ENCODE results near the gene BEX1. TPM values are rescaled to one million over a fixed set of nuclear protein-coding genes. Genes with fewer than 3 reads are reported as not detected.

The BEX1 gene
- total and polyA plus RNA-seq, 4 donors, result 96.5 to 464 (median 261) TPM

DNA sequence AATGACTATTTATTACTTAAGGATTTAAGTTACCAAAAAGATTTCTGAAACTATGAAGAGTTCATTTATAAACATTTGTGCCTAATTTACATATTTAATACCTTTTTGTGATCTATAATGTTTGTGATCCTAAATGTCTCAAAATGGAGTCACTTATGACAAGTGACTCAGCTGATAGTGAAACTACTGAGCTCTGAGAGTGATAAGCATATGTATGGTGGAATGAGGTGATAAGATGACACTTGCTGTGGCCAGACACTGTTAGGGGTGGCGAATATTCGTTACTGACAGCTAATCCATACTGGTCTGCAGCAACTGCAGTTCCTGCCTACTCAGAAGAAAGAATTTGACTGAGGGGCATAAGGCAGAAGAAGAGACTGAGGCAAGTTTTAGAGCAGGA is 34.5 kb upstream of the BEX1 start:
- Histone ChIP-seq H3K36me3 (ENCODE audit: control insufficient read depth, insufficient read depth, low read length) (no peaks in the 10 kb centered on the region), H3K27me3 (ENCODE audit: control insufficient read depth, insufficient read depth, low read length) (no peaks in the 10 kb centered on the region), H3K9me3 (ENCODE audit: control insufficient read depth, insufficient read depth, low read length) (no peaks in the 10 kb centered on the region), H3K4me3 (ENCODE audit: low read depth, low read length) (no peak overlapping the region), H3K27ac (ENCODE audit: low read depth, low read length) (no peak overlapping the region), H3K4me1 (ENCODE audit: control insufficient read depth, insufficient read depth, low read length) (peaks cover 3% of the 10 kb centered on the region)
- WGBS (ENCODE audit: insufficient coverage), result 78% methylated on average over 2 of the region's 2 CpGs
- DNase-seq (ENCODE audit: low read depth in 4 of 6, low spot score in 6 of 6), result no peak

DNA sequence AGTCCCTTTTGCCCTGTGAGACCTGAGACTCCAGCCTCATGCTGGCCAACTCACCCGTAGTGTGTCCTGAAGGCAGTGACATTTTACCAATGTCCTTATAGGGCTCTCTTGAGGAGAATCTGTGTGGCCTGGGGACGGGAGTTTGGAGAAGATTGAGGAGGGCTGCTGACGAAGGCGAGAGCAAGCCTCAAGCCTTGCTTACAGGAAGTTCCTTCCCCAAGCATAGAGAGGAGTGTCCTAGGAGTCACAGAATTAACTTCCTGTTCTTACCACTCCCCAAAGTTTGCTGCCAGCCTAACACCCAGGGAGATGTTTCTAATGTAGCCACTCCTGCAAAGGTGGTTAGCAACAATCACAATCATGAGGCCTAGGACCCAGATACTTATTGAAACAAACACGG is 29.0 kb upstream of the BEX1 start, which contains the start of gene NXF3:
TSS of gene NXF3 (minus strand) at position 202 of the 400 bp plus-strand sequence. CDS start at position 82, 120 bp downstream.
- peaks cover 6% of the 10 kb centered on the region for H3K27me3 ChIP-seq (ENCODE audit: control insufficient read depth, insufficient read depth, low read length)
- DNase-seq (ENCODE audit: low read depth in 4 of 6, low spot score in 6 of 6), result no peak
- WGBS (ENCODE audit: insufficient coverage), result 71% methylated on average over 1 of the region's 5 CpGs
- H3K36me3 ChIP-seq (ENCODE audit: control insufficient read depth, insufficient read depth, low read length), result no peaks in the 10 kb centered on the region
- no peak within 1 kb of the TSS for H3K4me3 ChIP-seq (ENCODE audit: low read depth, low read length)
- H3K27ac ChIP-seq (ENCODE audit: low read depth, low read length), result no peak within 1 kb of the TSS
- no peaks in the 10 kb centered on the region for H3K9me3 ChIP-seq (ENCODE audit: control insufficient read depth, insufficient read depth, low read length)
- H3K4me1 ChIP-seq (ENCODE audit: control insufficient read depth, insufficient read depth, low read length), result no peaks in the 10 kb centered on the region

DNA sequence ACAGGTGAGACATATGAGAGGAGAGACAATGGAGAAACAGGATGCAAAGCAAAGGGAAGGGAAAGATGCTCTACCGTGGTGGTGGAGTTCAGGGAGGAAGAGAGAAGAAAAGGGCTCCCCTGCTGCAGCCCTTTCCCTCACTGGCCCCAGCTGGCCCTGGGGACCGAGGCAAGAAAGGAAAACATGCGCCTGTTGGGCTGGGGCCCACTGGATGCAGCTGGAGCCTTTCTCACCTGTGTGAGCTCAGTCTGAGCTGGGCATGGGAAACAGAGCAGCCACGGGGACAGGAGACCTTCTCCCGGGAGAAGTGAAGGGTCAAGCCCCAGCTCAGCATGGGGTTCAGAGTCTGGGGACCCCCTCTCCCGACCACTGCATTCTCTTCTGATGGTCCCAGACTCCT is 17.1 kb upstream of the BEX1 start:
- Histone ChIP-seq H3K27me3 (ENCODE audit: control insufficient read depth, insufficient read depth, low read length) (peaks cover 4% of the 10 kb centered on the region), H3K36me3 (ENCODE audit: control insufficient read depth, insufficient read depth, low read length) (no peaks in the 10 kb centered on the region), H3K4me3 (ENCODE audit: low read depth, low read length) (no peak overlapping the region), H3K4me1 (ENCODE audit: control insufficient read depth, insufficient read depth, low read length) (no peaks in the 10 kb centered on the region), H3K9me3 (ENCODE audit: control insufficient read depth, insufficient read depth, low read length) (no peaks in the 10 kb centered on the region), H3K27ac (ENCODE audit: low read depth, low read length) (no peak overlapping the region)
- WGBS (ENCODE audit: insufficient coverage), result 79% methylated on average over 6 of the region's 6 CpGs
- DNase-seq (ENCODE audit: low read depth in 4 of 6, low spot score in 6 of 6), result no peak

DNA sequence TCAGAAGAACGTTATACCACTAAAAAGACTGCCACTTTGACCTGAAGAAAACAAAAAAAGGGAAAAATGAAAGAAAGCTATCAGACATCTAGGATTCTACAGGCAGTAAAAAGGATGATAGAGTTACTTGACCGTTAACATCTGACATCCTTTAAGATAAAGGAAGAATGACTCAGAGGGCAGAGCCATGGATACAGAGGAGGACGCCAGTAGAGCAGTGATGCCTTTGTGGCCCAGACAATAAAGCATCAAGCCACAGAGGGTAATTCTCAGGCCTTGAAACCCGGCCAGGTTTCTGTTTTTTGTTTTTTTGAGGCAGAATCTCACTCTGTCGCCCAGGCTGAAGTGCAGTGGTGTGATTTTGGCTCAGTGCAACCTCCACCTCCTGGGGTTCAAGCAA is 9.5 kb upstream of the BEX1 start:
- Histone ChIP-seq H3K36me3 (ENCODE audit: control insufficient read depth, insufficient read depth, low read length) (no peaks in the 10 kb centered on the region), H3K4me3 (ENCODE audit: low read depth, low read length) (no peak overlapping the region), H3K27me3 (ENCODE audit: control insufficient read depth, insufficient read depth, low read length) (peaks cover 3% of the 10 kb centered on the region), H3K4me1 (ENCODE audit: control insufficient read depth, insufficient read depth, low read length) (no peaks in the 10 kb centered on the region), H3K27ac (ENCODE audit: low read depth, low read length) (no peak overlapping the region), H3K9me3 (ENCODE audit: control insufficient read depth, insufficient read depth, low read length) (no peaks in the 10 kb centered on the region)
- 36% methylated on average over 2 of the region's 5 CpGs for WGBS (ENCODE audit: insufficient coverage)
- no peak for DNase-seq (ENCODE audit: low read depth in 4 of 6, low spot score in 6 of 6)

GRCh38 chrX:103066606-103067005 is 2.6 kb upstream of the BEX1 start:
- no peak for DNase-seq (ENCODE audit: low read depth in 4 of 6, low spot score in 6 of 6)
- peaks cover 3% of the 10 kb centered on the region for H3K27me3 ChIP-seq (ENCODE audit: control insufficient read depth, insufficient read depth, low read length)
- H3K4me1 ChIP-seq (ENCODE audit: control insufficient read depth, insufficient read depth, low read length), result no peaks in the 10 kb centered on the region
- no peak overlapping the region for H3K27ac ChIP-seq (ENCODE audit: low read depth, low read length)
- H3K4me3 ChIP-seq (ENCODE audit: low read depth, low read length), result no peak overlapping the region
- no peaks in the 10 kb centered on the region for H3K9me3 ChIP-seq (ENCODE audit: control insufficient read depth, insufficient read depth, low read length)
- no peaks in the 10 kb centered on the region for H3K36me3 ChIP-seq (ENCODE audit: control insufficient read depth, insufficient read depth, low read length)
- no CpG with 5 or more reads among the region's 1 CpG for WGBS (ENCODE audit: insufficient coverage)

GRCh38 chrX:103063191-103063845 is 653 bp downstream of the BEX1 start:
- H3K36me3 ChIP-seq (ENCODE audit: control insufficient read depth, insufficient read depth, low read length), result no peaks in the 10 kb centered on the region
- peak; percentile 9 to 90 (median 38) for DNase-seq (ENCODE audit: low read depth in 4 of 6, low spot score in 6 of 6)
- H3K27me3 ChIP-seq (ENCODE audit: control insufficient read depth, insufficient read depth, low read length), result peaks cover 3% of the 10 kb centered on the region
- no peaks in the 10 kb centered on the region for H3K9me3 ChIP-seq (ENCODE audit: control insufficient read depth, insufficient read depth, low read length)
- H3K4me1 ChIP-seq (ENCODE audit: control insufficient read depth, insufficient read depth, low read length), result no peaks in the 10 kb centered on the region
- 22% methylated on average over 17 of the region's 34 CpGs for WGBS (ENCODE audit: insufficient coverage)
- peak overlapping the region; percentile 64 for H3K27ac ChIP-seq (ENCODE audit: low read depth, low read length)
- H3K4me3 ChIP-seq (ENCODE audit: low read depth, low read length), result peak overlapping the region; percentile 52

DNA sequence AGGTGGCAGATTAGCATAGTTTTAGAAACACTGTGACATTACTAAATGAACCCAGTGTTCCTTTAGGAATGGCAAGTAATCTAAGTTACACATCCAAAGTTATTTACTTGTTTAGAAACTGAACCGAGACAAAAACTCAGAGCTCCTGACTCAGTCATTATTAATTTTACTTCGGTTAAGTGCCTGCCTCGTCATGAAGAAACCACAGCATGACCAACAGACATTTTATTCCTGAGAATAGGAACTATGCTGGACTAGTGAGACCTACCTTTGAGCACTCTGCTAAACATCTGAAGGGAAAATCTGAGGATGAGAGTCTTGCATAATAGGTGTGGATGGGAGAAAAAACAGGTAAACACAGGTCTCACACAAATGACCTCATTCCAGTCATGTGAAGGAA is 2.5 kb downstream of the BEX1 start:
- Histone ChIP-seq H3K4me1 (ENCODE audit: control insufficient read depth, insufficient read depth, low read length) (no peaks in the 10 kb centered on the region), H3K9me3 (ENCODE audit: control insufficient read depth, insufficient read depth, low read length) (no peaks in the 10 kb centered on the region), H3K4me3 (ENCODE audit: low read depth, low read length) (no peak overlapping the region), H3K27me3 (ENCODE audit: control insufficient read depth, insufficient read depth, low read length) (peaks cover 4% of the 10 kb centered on the region), H3K27ac (ENCODE audit: low read depth, low read length) (no peak overlapping the region), H3K36me3 (ENCODE audit: control insufficient read depth, insufficient read depth, low read length) (no peaks in the 10 kb centered on the region)
- DNase-seq (ENCODE audit: low read depth in 4 of 6, low spot score in 6 of 6), result no peak
- WGBS (ENCODE audit: insufficient coverage), result no CpG with 5 or more reads among the region's 3 CpGs

DNA sequence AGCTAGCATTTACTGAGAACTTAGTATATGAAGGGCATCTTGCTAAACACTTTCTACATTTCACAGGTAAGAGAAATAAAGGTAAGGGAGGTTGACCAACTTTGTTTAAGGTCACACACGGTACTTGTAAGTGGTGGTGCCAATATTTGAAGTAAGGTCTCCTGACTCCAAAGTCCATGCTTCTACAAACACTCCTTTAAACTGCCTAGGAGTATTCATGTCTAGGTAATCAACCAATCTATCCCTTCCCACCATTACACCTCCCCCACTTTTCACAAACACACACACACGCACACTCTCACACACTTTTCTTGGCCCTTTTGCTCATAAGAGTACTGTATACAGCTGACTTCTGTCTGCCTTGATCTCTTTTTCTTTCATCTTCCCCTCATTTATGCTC is 7.1 kb downstream of the BEX1 start:
- Histone ChIP-seq H3K36me3 (ENCODE audit: control insufficient read depth, insufficient read depth, low read length) (no peaks in the 10 kb centered on the region), H3K4me1 (ENCODE audit: control insufficient read depth, insufficient read depth, low read length) (no peaks in the 10 kb centered on the region), H3K9me3 (ENCODE audit: control insufficient read depth, insufficient read depth, low read length) (no peaks in the 10 kb centered on the region), H3K27me3 (ENCODE audit: control insufficient read depth, insufficient read depth, low read length) (peaks cover 4% of the 10 kb centered on the region), H3K4me3 (ENCODE audit: low read depth, low read length) (no peak overlapping the region), H3K27ac (ENCODE audit: low read depth, low read length) (no peak overlapping the region)
- 79% methylated on average over 1 of the region's 2 CpGs for WGBS (ENCODE audit: insufficient coverage)
- no peak for DNase-seq (ENCODE audit: low read depth in 4 of 6, low spot score in 6 of 6)

DNA sequence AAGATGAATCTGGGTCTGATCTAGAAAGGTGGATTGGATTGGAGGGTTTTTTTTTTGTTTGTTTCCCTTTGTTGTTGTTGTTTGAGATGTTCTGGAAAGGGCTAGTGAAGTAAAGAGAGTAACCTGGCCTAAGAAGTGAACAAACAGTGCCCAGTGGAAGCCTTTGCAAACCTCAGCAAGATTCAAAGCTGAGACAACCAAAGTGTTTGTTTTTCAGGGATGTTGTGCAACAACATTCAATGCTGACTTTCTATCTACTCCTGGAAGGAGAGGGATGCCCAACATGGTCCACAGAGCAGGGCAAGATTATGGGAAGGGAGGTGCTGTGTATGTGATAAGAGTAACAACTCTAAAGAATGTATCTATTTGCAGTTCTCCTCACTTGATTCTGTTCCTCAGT is 11.3 kb downstream of the BEX1 start:
- no peak overlapping the region for H3K4me3 ChIP-seq (ENCODE audit: low read depth, low read length)
- H3K27ac ChIP-seq (ENCODE audit: low read depth, low read length), result no peak overlapping the region
- no peaks in the 10 kb centered on the region for H3K4me1 ChIP-seq (ENCODE audit: control insufficient read depth, insufficient read depth, low read length)
- no peaks in the 10 kb centered on the region for H3K9me3 ChIP-seq (ENCODE audit: control insufficient read depth, insufficient read depth, low read length)
- no peak for DNase-seq (ENCODE audit: low read depth in 4 of 6, low spot score in 6 of 6)
- H3K36me3 ChIP-seq (ENCODE audit: control insufficient read depth, insufficient read depth, low read length), result no peaks in the 10 kb centered on the region
- H3K27me3 ChIP-seq (ENCODE audit: control insufficient read depth, insufficient read depth, low read length), result peaks cover 2% of the 10 kb centered on the region

DNA sequence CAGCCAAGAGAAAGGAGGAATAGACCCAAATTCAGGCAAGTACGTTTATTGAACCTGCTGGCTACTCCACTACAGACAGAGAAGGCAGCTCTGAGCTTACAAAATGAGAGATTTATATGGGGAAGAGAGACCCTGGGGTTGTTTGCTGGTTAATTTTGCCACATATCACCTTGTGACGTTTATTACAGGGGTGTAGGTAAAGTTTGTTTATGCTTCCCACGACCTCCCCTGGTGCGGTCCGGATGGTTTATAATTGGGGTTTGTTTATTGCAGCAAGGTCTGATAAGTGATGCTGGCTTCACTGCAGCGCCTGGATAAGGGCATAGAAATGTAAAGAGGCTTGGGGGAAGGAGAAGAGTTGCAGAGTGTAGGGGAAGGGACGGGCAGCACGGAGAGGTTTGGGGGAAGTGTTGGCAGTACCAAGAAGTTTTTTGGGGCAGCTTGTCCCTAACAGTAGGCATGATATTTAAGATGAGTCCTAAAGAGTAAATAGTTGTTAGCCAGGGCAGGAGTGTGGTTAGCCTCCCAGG is 12.6 kb downstream of the BEX1 start:
- Histone ChIP-seq H3K36me3 (ENCODE audit: control insufficient read depth, insufficient read depth, low read length) (no peaks in the 10 kb centered on the region), H3K9me3 (ENCODE audit: control insufficient read depth, insufficient read depth, low read length) (peaks cover under 1% of the 10 kb centered on the region), H3K27me3 (ENCODE audit: control insufficient read depth, insufficient read depth, low read length) (peaks cover 2% of the 10 kb centered on the region), H3K4me1 (ENCODE audit: control insufficient read depth, insufficient read depth, low read length) (no peaks in the 10 kb centered on the region), H3K27ac (ENCODE audit: low read depth, low read length) (no peak overlapping the region), H3K4me3 (ENCODE audit: low read depth, low read length) (no peak overlapping the region)
- 30% methylated on average over 7 of the region's 8 CpGs for WGBS (ENCODE audit: insufficient coverage)
- no peak for DNase-seq (ENCODE audit: low read depth in 4 of 6, low spot score in 6 of 6)
